HG03064 (cell line): ENCODE data around the gene TNFRSF13B.

Source experiments
- ATAC-seq: cut with Tn5 transposase; IDR thresholded peaks from one replicate; pipeline ENCODE4 v1.9.1; 2021; ENCODE audit warnings: low read depth; ENCODE audit not compliant: unreplicated experiment

Gene TNFRSF13B

GRCh38 chr17:16940116-16940881 is 31.6 kb downstream of the TNFRSF13B start:
- no peak for ATAC-seq

GRCh38 chr17:16939606-16940115 is 32.3 kb downstream of the TNFRSF13B start:
- no peak for ATAC-seq

GRCh38 chr17:16939208-16939576 is 32.7 kb downstream of the TNFRSF13B start:
- no peak for ATAC-seq

GRCh38 chr17:16938496-16939207 is 33.3 kb downstream of the TNFRSF13B start:
- ATAC-seq, result no peak

- ATAC-seq, result no peak
Observed at GRCh38 chr17:16938031-16938430, 33.9 kb downstream of the TNFRSF13B start.

- no peak for ATAC-seq
Observed at GRCh38 chr17:16937431-16937830, 34.5 kb downstream of the TNFRSF13B start.

GRCh38 chr17:16936536-16937310 is 35.2 kb downstream of the TNFRSF13B start:
- ATAC-seq, result no peak

GRCh38 chr17:16935786-16936185 is 36.1 kb downstream of the TNFRSF13B start:
- no peak for ATAC-seq

- ATAC-seq, result no peak
Observed at GRCh38 chr17:16935241-16935663, 36.7 kb downstream of the TNFRSF13B start.

GRCh38 chr17:16934836-16935235 is 37.1 kb downstream of the TNFRSF13B start:
- ATAC-seq, result no peak

GRCh38 chr17:16934133-16934795 is 37.7 kb downstream of the TNFRSF13B start:
- ATAC-seq, result no peak

- no peak for ATAC-seq
Observed at GRCh38 chr17:16933317-16934132, 38.4 kb downstream of the TNFRSF13B start.

GRCh38 chr17:16932611-16933010 is 39.3 kb downstream of the TNFRSF13B start:
- no peak for ATAC-seq

- no peak for ATAC-seq
Observed at GRCh38 chr17:16932156-16932555, 39.8 kb downstream of the TNFRSF13B start.

GRCh38 chr17:16931318-16932060 is 40.4 kb downstream of the TNFRSF13B start:
- ATAC-seq, result no peak

- no peak for ATAC-seq
Observed at GRCh38 chr17:16930571-16931317, 41.2 kb downstream of the TNFRSF13B start.

GRCh38 chr17:16929757-16930520 is 42.0 kb downstream of the TNFRSF13B start:
- no peak for ATAC-seq
